HEK293T (cell line): Measurements from ENCODE around the gene OXSR1.
"Not testable (repeated sequence)": the region's sequence is repeated elsewhere in the genome, so short reads cannot be mapped to it uniquely, and the experiment has no call there.

Experiments
- CTCF ChIA-PET: fragments of 350-600 bp; formaldehyde crosslinking; extraction: SDS; loops from one replicate; lab custom pipeline; 2021; ENCODE audit warnings: antibody characterized with exemption, inconsistent platforms; lab: Yijun Ruan, JAX
- POLR2A ChIA-PET: fragments of 350-600 bp; formaldehyde crosslinking; extraction: SDS; loops from one replicate; lab custom pipeline; 2020; ENCODE audit warnings: antibody characterized with exemption, inconsistent platforms; lab: Yijun Ruan, JAX
- DNase-seq: peaks from one replicate; pipeline ENCODE4 v3.0.0; 2012; ENCODE audit warnings: mixed read lengths; ENCODE audit errors: extremely low spot score
- ARNT ChIP-seq: fragments of 450-650 bp; IDR thresholded peaks from 2 replicates; pipeline ENCODE4 v1.6.1; 2017; ENCODE audit warnings: mild to moderate bottlenecking
- BHLHE40 ChIP-seq: fragments of 450-650 bp; IDR thresholded peaks from 2 replicates; pipeline ENCODE4 v1.6.1; 2016; ENCODE audit warnings: mild to moderate bottlenecking, moderate library complexity, borderline replicate concordance
- CTBP1 ChIP-seq: fragments of 450-650 bp; IDR thresholded peaks from 2 replicates; pipeline ENCODE4 v1.6.1; 2016; ENCODE audit warnings: borderline replicate concordance
- ELF4 ChIP-seq: fragments of 450-650 bp; IDR thresholded peaks from 2 replicates; pipeline ENCODE4 v1.6.1; 2017; ENCODE audit warnings: antibody characterized with exemption
- FOXA1 ChIP-seq: fragments of 450-650 bp; IDR thresholded peaks from 2 replicates; pipeline ENCODE4 v1.6.1; 2016; ENCODE audit warnings: mild to moderate bottlenecking
- FOXK2 ChIP-seq: fragments of 450-650 bp; IDR thresholded peaks from 2 replicates; pipeline ENCODE4 v1.6.1; 2016; ENCODE audit warnings: mild to moderate bottlenecking
- FOXM1 ChIP-seq: fragments of 450-650 bp; IDR thresholded peaks from 2 replicates; pipeline ENCODE4 v1.6.1; 2017; ENCODE audit warnings: mild to moderate bottlenecking, borderline replicate concordance
- HDGF ChIP-seq: fragments of 450-650 bp; IDR thresholded peaks from 2 replicates; pipeline ENCODE4 v1.6.1; 2017; ENCODE audit warnings: antibody characterized with exemption, borderline replicate concordance
- L3MBTL2 ChIP-seq: fragments of 450-650 bp; conservative IDR thresholded peaks from 2 replicates; pipeline ENCODE4 v1.6.1; 2016; ENCODE audit warnings: mild to moderate bottlenecking
- LEF1 ChIP-seq: fragments of 450-650 bp; IDR thresholded peaks from 2 replicates; pipeline ENCODE4 v1.6.1; 2017; ENCODE audit warnings: mild to moderate bottlenecking, borderline replicate concordance
- NFRKB ChIP-seq: fragments of 450-650 bp; IDR thresholded peaks from 2 replicates; pipeline ENCODE4 v1.6.1; 2016; ENCODE audit warnings: mild to moderate bottlenecking, moderate library complexity
- SP1 ChIP-seq: fragments of 450-650 bp; IDR thresholded peaks from 2 replicates; pipeline ENCODE4 v1.6.1; 2017
- SUZ12 ChIP-seq: fragments of 450-650 bp; IDR thresholded peaks from 2 replicates; pipeline ENCODE4 v1.6.1; 2016; ENCODE audit warnings: mild to moderate bottlenecking
- TARDBP ChIP-seq: fragments of 450-650 bp; IDR thresholded peaks from 2 replicates; pipeline ENCODE4 v1.6.1; 2016
- ZNF384 ChIP-seq: fragments of 450-650 bp; IDR thresholded peaks from 2 replicates; pipeline ENCODE4 v1.6.1; 2016
- TF ChIP-seq, protein P1 (sequence below): fragments of 450-650 bp; IDR thresholded peaks from 2 replicates; pipeline ENCODE4 v1.6.1; 2016

The OXSR1 gene

DNA sequence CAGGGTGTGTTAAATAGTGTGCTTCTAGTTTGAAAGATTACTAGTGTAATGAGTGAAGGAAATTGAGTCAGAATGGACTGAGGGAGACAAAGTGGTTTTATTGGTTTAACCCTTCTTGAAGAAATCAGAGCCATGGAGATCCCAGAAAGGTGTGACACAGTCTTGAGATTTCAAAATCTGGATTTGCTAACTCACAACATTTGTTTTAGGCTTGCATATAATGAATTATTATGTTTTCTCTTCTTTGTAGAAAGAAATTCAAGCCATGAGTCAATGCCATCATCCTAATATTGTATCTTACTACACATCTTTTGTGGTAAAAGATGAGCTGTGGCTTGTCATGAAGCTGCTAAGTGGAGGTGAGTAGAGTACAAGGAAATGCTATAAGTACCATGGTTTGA is 25.1 kb downstream of the OXSR1 start:
- no peak for TF ChIP-seq LEF1
- no peak for TF ChIP-seq FOXM1
- TF ChIP-seq, protein P1, sequence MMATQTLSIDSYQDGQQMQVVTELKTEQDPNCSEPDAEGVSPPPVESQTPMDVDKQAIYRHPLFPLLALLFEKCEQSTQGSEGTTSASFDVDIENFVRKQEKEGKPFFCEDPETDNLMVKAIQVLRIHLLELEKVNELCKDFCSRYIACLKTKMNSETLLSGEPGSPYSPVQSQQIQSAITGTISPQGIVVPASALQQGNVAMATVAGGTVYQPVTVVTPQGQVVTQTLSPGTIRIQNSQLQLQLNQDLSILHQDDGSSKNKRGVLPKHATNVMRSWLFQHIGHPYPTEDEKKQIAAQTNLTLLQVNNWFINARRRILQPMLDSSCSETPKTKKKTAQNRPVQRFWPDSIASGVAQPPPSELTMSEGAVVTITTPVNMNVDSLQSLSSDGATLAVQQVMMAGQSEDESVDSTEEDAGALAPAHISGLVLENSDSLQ: no peak
- TF ChIP-seq TARDBP: no peak
- no peak for TF ChIP-seq L3MBTL2
- no peak for TF ChIP-seq HDGF
- no peak for TF ChIP-seq SP1
- TF ChIP-seq ARNT: no peak
- no peak for TF ChIP-seq BHLHE40
- TF ChIP-seq FOXK2: no peak
- TF ChIP-seq ELF4: no peak
- TF ChIP-seq CTBP1: no peak
- no peak for TF ChIP-seq FOXA1
- no peak for TF ChIP-seq NFRKB
- TF ChIP-seq SUZ12: no peak
- ChIA-PET POLR2A (interaction anchor here (2.8 kb wide), 1 partner anchor 26 kb away, joined by 11 read pairs; the partner anchor contains the start of gene OXSR1), CTCF (interaction anchor here (0.8 kb wide), 1 partner anchor 261 kb away, joined by 3 read pairs; no protein-coding TSS in a partner anchor)
- DNase-seq: no peak

DNA sequence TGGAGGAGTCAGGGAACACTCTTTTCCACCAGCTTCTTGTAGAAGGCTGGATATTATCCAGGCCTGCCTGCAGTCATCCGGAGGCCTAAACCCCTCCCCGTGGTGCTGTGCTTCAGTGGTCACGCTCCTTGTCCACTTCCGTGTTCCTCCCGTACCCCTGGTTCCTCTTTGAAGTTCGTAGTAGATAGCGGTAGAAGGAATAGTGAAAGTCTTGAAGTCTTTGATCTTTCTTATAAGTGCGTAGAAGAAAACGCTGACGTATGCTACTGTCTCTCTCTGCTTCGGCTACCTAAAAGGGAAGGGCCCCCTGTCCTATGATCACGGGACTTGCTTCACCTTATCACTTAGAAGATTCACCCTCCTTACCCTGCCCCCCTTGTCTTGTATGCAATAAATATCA is 37.6 kb downstream of the OXSR1 start:
- CTCF ChIA-PET, POLR2A ChIA-PET, DNase-seq: not testable (repeated sequence)

DNA sequence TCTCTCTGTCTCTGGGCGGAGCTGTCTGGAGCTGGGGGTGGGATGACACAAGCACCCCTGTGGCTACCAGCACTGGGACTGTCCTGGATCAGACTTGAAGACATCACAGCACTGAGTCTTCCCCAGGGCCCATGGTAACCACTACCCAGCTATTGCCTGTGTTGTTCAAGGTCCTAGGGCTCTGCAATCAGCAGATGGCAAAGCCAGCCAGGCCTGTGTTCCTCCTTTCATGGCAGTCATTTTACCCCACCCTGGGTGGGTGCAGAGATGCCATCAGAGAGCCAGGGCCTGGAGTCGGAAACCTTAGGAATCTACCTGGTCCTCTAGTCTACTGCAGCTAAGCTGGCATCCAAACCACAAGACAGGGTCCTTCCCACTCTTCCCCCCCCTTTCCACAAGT is 38.4 kb downstream of the OXSR1 start:
- TF ChIP-seq LEF1: no peak
- no peak for TF ChIP-seq FOXM1
- no peak for TF ChIP-seq FOXK2
- no peak for TF ChIP-seq CTBP1
- TF ChIP-seq FOXA1: no peak
- TF ChIP-seq NFRKB: no peak
- TF ChIP-seq ARNT: no peak
- no peak for DNase-seq
- POLR2A ChIA-PET: no interaction called here
- CTCF ChIA-PET: no interaction called here

DNA sequence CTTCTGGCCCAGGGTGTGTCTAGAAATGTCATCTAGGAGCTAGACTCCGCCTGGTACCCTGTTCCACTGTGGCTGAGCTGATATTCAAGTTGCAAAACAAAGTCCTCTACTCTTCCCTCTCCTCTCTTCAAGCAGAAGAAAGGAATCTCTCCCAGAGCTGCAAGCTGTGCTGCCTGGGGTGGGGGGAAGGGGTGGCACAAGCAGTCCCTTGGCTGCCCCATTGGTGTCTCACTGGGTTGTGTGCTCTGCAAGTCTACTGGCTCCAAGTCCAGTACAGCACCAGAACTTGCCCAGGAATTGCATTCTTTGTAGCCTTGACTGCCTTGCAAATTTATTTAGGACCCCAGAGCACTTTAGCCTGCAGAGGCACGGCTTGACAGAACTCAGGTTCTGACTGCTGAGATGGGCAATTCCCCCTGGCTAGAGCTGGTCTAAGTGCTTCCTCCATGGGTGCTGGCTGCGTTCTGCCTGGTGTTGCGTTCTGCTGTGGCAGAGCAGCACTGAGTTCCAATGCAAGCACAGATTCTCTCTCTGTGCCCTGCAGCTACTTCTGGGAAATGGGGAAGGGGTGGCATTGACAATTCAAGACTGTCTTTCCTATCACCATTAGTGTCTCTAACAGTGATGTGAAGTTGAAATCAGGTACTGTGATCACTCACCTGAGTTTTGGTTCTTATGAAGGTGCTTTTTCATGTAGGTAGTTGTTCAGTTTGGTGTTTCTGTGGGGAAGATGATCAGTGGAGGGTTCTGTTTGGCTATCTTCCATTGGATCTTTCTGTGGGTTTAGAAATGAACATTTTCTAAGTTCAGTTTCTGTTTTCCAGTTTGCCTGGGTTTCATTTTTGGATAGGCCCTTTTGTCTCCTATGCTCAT is 39.5 kb downstream of the OXSR1 start:
- TF ChIP-seq NFRKB: no peak
- TF ChIP-seq FOXK2: no peak
- TF ChIP-seq HDGF: no peak
- TF ChIP-seq FOXA1: no peak
- no peak for TF ChIP-seq ELF4
- TF ChIP-seq FOXM1: no peak
- TF ChIP-seq SUZ12: no peak
- no peak for TF ChIP-seq BHLHE40
- TF ChIP-seq LEF1: no peak
- no peak for TF ChIP-seq CTBP1
- no peak for TF ChIP-seq ARNT
- no peak for TF ChIP-seq TARDBP
- CTCF ChIA-PET: no interaction called here
- POLR2A ChIA-PET: no interaction called here
- no peak for DNase-seq

DNA sequence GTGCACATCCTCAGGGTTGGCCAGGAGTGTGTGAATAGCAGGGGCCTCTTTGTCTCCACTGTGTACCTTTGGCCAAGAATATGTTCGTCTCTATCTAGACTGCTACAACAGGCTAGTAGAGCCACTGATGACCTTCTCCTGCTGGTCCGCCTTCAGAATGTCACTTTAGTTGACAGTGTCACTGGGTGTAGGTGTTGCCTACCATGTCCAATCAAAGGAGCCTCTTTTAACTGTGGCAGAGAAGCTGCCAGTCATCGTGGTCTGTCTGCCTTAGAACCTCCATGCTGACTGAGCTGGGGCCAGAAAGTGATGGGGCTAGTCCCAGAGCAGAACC is 40.1 kb downstream of the OXSR1 start:
- ChIA-PET POLR2A (no interaction called here), CTCF (no interaction called here)
- TF ChIP-seq FOXK2: no peak
- TF ChIP-seq, protein P1: no peak
- no peak for TF ChIP-seq LEF1
- no peak for TF ChIP-seq SUZ12
- no peak for TF ChIP-seq ZNF384
- TF ChIP-seq L3MBTL2: no peak
- no peak for TF ChIP-seq FOXM1
- DNase-seq: no peak

DNA sequence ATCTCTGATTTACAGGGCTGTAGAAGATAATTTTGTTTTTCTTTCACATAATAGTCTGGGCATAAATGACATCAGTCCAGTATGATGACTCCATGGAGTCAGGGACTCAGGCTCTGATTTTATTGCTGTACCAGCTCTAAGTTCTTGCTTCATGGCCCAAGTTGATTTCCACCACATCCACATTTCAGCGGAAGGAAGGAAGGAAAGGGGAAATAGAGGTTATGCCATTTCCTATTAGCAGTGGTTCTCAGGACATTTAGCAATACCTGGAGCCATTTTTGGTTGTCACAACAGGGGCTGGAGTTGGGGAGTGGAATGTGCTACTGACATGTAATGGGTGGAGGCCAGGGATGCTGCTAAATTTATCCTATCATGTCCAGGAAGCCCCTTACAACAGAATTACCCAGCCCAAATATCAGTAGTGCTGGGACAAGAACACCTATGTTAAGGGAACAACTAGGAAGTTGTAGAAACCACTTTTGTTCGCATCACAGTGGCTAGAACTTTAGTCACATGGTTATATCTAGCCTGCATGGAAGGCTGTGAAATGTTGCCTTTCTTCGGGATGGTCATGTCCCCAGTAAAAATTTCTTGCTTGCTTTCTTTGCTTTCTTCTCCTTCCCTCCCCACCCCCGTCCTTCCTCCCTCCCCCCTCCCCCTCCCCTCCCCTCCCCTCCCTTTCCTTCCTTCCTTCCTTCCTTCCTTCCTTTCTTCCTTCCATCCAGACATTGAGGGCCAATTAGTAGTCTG is 42.1 kb downstream of the OXSR1 start:
- TF ChIP-seq, protein P1: no peak
- no peak for TF ChIP-seq TARDBP
- TF ChIP-seq ARNT: no peak
- TF ChIP-seq BHLHE40: no peak
- no peak for TF ChIP-seq NFRKB
- TF ChIP-seq ELF4: no peak
- no peak for TF ChIP-seq CTBP1
- no peak for TF ChIP-seq FOXA1
- TF ChIP-seq SUZ12: no peak
- TF ChIP-seq FOXM1: no peak
- TF ChIP-seq HDGF: no peak
- TF ChIP-seq L3MBTL2: no peak
- no peak for TF ChIP-seq SP1
- TF ChIP-seq FOXK2: no peak
- no peak for DNase-seq
- CTCF ChIA-PET: no interaction called here
- POLR2A ChIA-PET: no interaction called here
